GM12878 (cell line): Measurements from ENCODE around the gene NUDT12. TPM values are rescaled to one million over a fixed set of nuclear protein-coding genes. Genes with fewer than 3 reads are reported as not detected.

Source experiments
- ATAC-seq: fragments of 200-7000 bp; cut with Tn5 transposase; 3 replicates; pipeline ENCODE4 v1.9.1; 2020; ENCODE audit warnings: mild to moderate bottlenecking, moderate library complexity
- BruUV-seq: library from RNA; stranded (reverse); fragments of 400-500 nt; replicated peaks from 2 replicates; lab custom pipeline; 2021; lab: Mats Ljungman, UMichigan
- CTCF ChIA-PET: fragments of 300-600 bp; sonication (Branson Sonifier 250); formaldehyde crosslinking; extraction: SDS; loops from one replicate; lab custom pipeline; 2021; ENCODE audit warnings: inconsistent platforms; lab: Yijun Ruan, JAX
- POLR2A ChIA-PET: fragments of 350-600 bp; formaldehyde crosslinking; extraction: SDS; loops from one replicate; lab custom pipeline; 2021; ENCODE audit warnings: inconsistent platforms; lab: Charles Lee
- RAD21 ChIA-PET: fragments of 300-600 bp; sonication (Branson Sonifier 250); formaldehyde crosslinking; loops from one replicate; lab custom pipeline; 2023; ENCODE audit warnings: antibody characterized with exemption; ENCODE audit not compliant: unreplicated experiment; lab: Charles Lee
- SMC1A ChIA-PET: fragments of 300-600 bp; sonication (Branson Sonifier 250); formaldehyde crosslinking; loops from one replicate; lab custom pipeline; 2023; ENCODE audit not compliant: unreplicated experiment, uncharacterized antibody; lab: Charles Lee
- DNase-seq: peaks from one replicate; pipeline ENCODE4 v3.0.0-alpha.2; 2011; ENCODE audit warnings: low read depth, low spot score
- FAIRE-seq: peaks from 3 replicates; lab custom pipeline; 2011; peaks lifted over from hg19 to GRCh38; lab: Jason Lieb, UNC
- H2AFZ ChIP-seq: 2 replicates; pipeline ENCODE4 v1.6.0; 2011; ENCODE audit warnings: low read depth, low read length, control low read depth; ENCODE audit not compliant: control insufficient read depth
- H3K27ac ChIP-seq: 2 replicates; pipeline ENCODE4 v1.5.1; 2011; ENCODE audit warnings: control low read depth; ENCODE audit not compliant: control insufficient read depth, insufficient read depth
- H3K27me3 ChIP-seq, 2 experiments: replicated peaks in 1 of 2; 2 replicates each; pipeline versions ENCODE4 v1.6.0 to v1.6.1; 2011; ENCODE audit warnings: low read length in 1 of 2; ENCODE audit not compliant: control insufficient read depth in 2 of 2, insufficient read depth in 2 of 2
- H3K36me3 ChIP-seq, 2 experiments: 2 replicates each; pipeline ENCODE4 v1.5.1; 2011; ENCODE audit warnings: low read length in 1 of 2; ENCODE audit not compliant: control insufficient read depth in 2 of 2, insufficient read depth in 2 of 2
- H3K4me1 ChIP-seq: 2 replicates; pipeline ENCODE4 v1.6.1; 2011; ENCODE audit warnings: mild to moderate bottlenecking, low read length, moderate library complexity, mixed read lengths; ENCODE audit not compliant: control insufficient read depth, insufficient read depth
- H3K4me2 ChIP-seq: 2 replicates; pipeline ENCODE4 v1.6.0; 2011; ENCODE audit warnings: control low read depth; ENCODE audit not compliant: control insufficient read depth, insufficient read depth
- H3K4me3 ChIP-seq: fragments of 200-600 bp; sonication (generic); 2 replicates; pipeline ENCODE4 v1.5.1; 2016
- H3K79me2 ChIP-seq: 2 replicates; pipeline ENCODE4 v1.6.0; 2011; ENCODE audit warnings: low read length; ENCODE audit not compliant: control insufficient read depth, insufficient read depth
- H3K9ac ChIP-seq: 2 replicates; pipeline ENCODE4 v1.8.0; 2011; ENCODE audit warnings: low read length, control low read depth, mixed read lengths; ENCODE audit not compliant: control insufficient read depth, insufficient read depth
- H3K9me3 ChIP-seq: replicated peaks from 3 replicates; pipeline ENCODE4 v1.5.1; 2011; ENCODE audit warnings: mild to moderate bottlenecking, low read length; ENCODE audit not compliant: control insufficient read depth, insufficient read depth
- H4K20me1 ChIP-seq: 2 replicates; pipeline ENCODE4 v1.6.0; 2011; ENCODE audit not compliant: control insufficient read depth, insufficient read depth
- ATF7 ChIP-seq: fragments of 450-650 bp; IDR thresholded peaks from 2 replicates; pipeline ENCODE4 v1.6.1; 2016; ENCODE audit warnings: low read depth, mild to moderate bottlenecking
- BRCA1 ChIP-seq: IDR thresholded peaks from 2 replicates; pipeline ENCODE4 v1.6.1; 2011; ENCODE audit warnings: low read depth, low read length, improper control_type of control experiment
- CHD2 ChIP-seq: IDR thresholded peaks from 2 replicates; pipeline ENCODE4 v1.6.1; 2011; ENCODE audit warnings: low read depth, low read length, improper control_type of control experiment, borderline replicate concordance
- FOXK2 ChIP-seq: fragments of 450-650 bp; IDR thresholded peaks from 2 replicates; pipeline ENCODE4 v1.6.1; 2017; ENCODE audit warnings: mild to moderate bottlenecking, moderate library complexity
- JUNB ChIP-seq: IDR thresholded peaks from 2 replicates; pipeline ENCODE4 v1.6.1; 2016; ENCODE audit warnings: antibody characterized with exemption, mild to moderate bottlenecking
- MEF2B ChIP-seq: fragments of 450-650 bp; IDR thresholded peaks from 2 replicates; pipeline ENCODE4 v1.6.1; 2018; ENCODE audit warnings: mild to moderate bottlenecking, moderate library complexity; ENCODE audit not compliant: partially characterized antibody, poor library complexity, severe bottlenecking
- MYC ChIP-seq: IDR thresholded peaks from 2 replicates; pipeline ENCODE4 v1.6.1; 2011; ENCODE audit warnings: mild to moderate bottlenecking, low read length, moderate library complexity, inconsistent platforms; ENCODE audit not compliant: insufficient read depth, insufficient replicate concordance, insufficient read length, severe bottlenecking
- RBBP5 ChIP-seq: fragments of 200-600 bp; sonication (generic); conservative IDR thresholded peaks from 2 replicates; pipeline ENCODE4 v1.6.1; 2016
- RELA ChIP-seq: fragments of 450-650 bp; IDR thresholded peaks from 2 replicates; pipeline ENCODE4 v1.8.0; 2014; ENCODE audit warnings: borderline replicate concordance; ENCODE audit not compliant: partially characterized antibody
- SMC3 ChIP-seq: IDR thresholded peaks from 2 replicates; pipeline ENCODE4 v1.6.1; 2011; ENCODE audit warnings: low read length, improper control_type of control experiment, borderline replicate concordance
- SREBF1 ChIP-seq: IDR thresholded peaks from 2 replicates; pipeline ENCODE4 v1.6.1; 2012; ENCODE audit warnings: mild to moderate bottlenecking, low read length
- STAT3 ChIP-seq: IDR thresholded peaks from 2 replicates; pipeline ENCODE4 v1.6.1; 2011; ENCODE audit warnings: low read depth, low read length, improper control_type of control experiment
- TCF3 ChIP-seq: IDR thresholded peaks from 2 replicates; pipeline ENCODE4 v1.6.1; 2012; ENCODE audit warnings: low read depth, mild to moderate bottlenecking, low read length, borderline replicate concordance; ENCODE audit not compliant: insufficient read depth
- ZBED1 ChIP-seq: IDR thresholded peaks from 2 replicates; pipeline ENCODE4 v1.6.1; 2016; ENCODE audit warnings: borderline replicate concordance
- WGBS: methylation state at CpG from one replicate; pipeline ENCODE4 v1.1.6; 2016; ENCODE audit warnings: low lambda C conversion rate; ENCODE audit not compliant: insufficient replicate concordance, insufficient coverage; ENCODE audit errors: missing lambda C conversion rate; 5-methylcytosine and 5-hydroxymethylcytosine counted together
- in situ Hi-C: fragments of 300-500 bp; cut with MboI; formaldehyde crosslinking; loops from 9 replicates; pipeline ENCODE4 v1.14.3; 2018; ENCODE audit warnings: mixed read lengths
- intact Hi-C: fragments of 100-400 bp; cut with micrococcal nuclease; formaldehyde crosslinking; loops from one replicate; pipeline ENCODE4 v1.14.2; 2022; ENCODE audit not compliant: unreplicated experiment
- polyA plus RNA-seq, 11 experiments: library from polyadenylated mRNA; depleted of rRNA in 4 of 11; unstranded in 6 of 11; stranded (reverse) in 5 of 11; fragments of >200 nt; fragmentation: Nextera tagmentation in 4 of 11; fragmentation: Illumina TruSeq in 1 of 11; extraction: Ambion mirVana in 4 of 11; extraction: Trizol in 1 of 11; gene quantifications; 1 replicate in 1 of 11; 2 replicates in 10 of 11; pipeline versions ENCODE4 v1.2.1 to v1.2.3, GENCODE V29; 2011 to 2016; ENCODE audit warnings: inconsistent platforms in 2 of 11, missing spikeins in 2 of 11, low read depth in 1 of 11
- total RNA-seq, 4 experiments: library from RNA; depleted of rRNA in 3 of 4; stranded (reverse); fragments of >200 nt in 3 of 4; fragmentation: Illumina TruSeq in 1 of 4; extraction: Trizol in 1 of 4; gene quantifications; 2 replicates each; pipeline versions ENCODE4 v1.2.1 to v1.2.3, GENCODE V29; 2013 to 2021
- TF ChIP-seq, protein P1 (sequence below): fragments of 450-650 bp; IDR thresholded peaks from 2 replicates; pipeline ENCODE4 v1.6.1; 2017; ENCODE audit warnings: low read depth, mild to moderate bottlenecking, moderate library complexity
- TF ChIP-seq, protein P2 (sequence below): fragments of 450-650 bp; IDR thresholded peaks from 2 replicates; pipeline ENCODE4 v1.6.1; 2017; ENCODE audit warnings: mild to moderate bottlenecking
- TF ChIP-seq, protein P3 (sequence below): fragments of 150-350 bp; IDR thresholded peaks from 2 replicates; pipeline ENCODE4 v1.6.1; 2014; ENCODE audit warnings: mild to moderate bottlenecking, low read depth, low read length
- TF ChIP-seq, protein P4 (sequence below): IDR thresholded peaks from 2 replicates; pipeline ENCODE4 v1.6.1; 2012; ENCODE audit warnings: low read depth, low read length, improper control_type of control experiment

The NUDT12 gene
- total and polyA plus RNA-seq, 10 of the 15 experiments (the other 5 are each of a cell fraction or from before 2014, with no cell fraction given), result 2.9 to 9.0 (median 5.2) TPM

DNA sequence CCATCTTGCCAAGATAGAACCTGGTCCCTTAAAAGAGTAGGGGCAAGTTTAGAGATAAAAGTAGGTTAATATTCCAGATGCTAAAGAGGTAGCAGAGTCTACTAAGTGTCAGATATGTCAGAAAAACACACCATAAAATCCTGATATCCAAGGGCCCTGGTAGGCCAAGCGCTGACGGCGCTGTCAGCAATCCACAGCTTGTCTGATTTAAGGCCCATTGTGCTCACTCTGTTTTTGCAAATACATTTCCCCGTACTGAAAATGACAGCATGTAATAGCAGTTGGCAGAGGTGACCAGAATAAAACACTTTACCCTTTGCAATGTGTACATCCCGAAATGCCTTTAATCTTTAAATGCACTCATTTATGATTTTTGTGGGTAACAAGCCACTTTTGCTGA lies 9.9 kb upstream of the NUDT12 start:
- Histone ChIP-seq H3K9me3 (no peaks in the 10 kb centered on the region), H3K4me2 (no peak overlapping the region), H3K4me1 (no peaks in the 10 kb centered on the region), H3K9ac (no peak overlapping the region), H3K4me3 (no peak overlapping the region), H3K27ac (no peak overlapping the region), H3K79me2 (no peaks in the 10 kb centered on the region), H3K27me3 (peaks cover 0 to 3% of the 10 kb centered on the region in 2 experiments; a peak in 1 of 4 replicates), H4K20me1 (no peaks in the 10 kb centered on the region), H3K36me3 (no peaks in the 10 kb centered on the region), H2AFZ (no peak overlapping the region)
- no TSS peak for BruUV-seq
- ChIA-PET POLR2A (no interaction called here), RAD21 (no interaction called here), CTCF (interaction anchor here (0.7 kb wide), 1 partner anchor 10 kb away, joined by 3 read pairs; no protein-coding TSS in a partner anchor), SMC1A (no interaction called here)
- ATAC-seq (no peak), DNase-seq (no peak), FAIRE-seq (no peak)
- 65% methylated on average over 5 of the region's 5 CpGs for WGBS
- intact Hi-C loops, result no loop called here
- in situ Hi-C loops, result no loop called here
- TF ChIP-seq STAT3 (no peak), JUNB (no peak), SREBF1 (no peak), MYC (no peak), TCF3 (no peak), ATF7 (no peak), FOXK2 (no peak), SMC3 (no peak), RELA (no peak), CHD2 (no peak), ZBED1 (no peak), RBBP5 (no peak), BRCA1 (no peak), MEF2B (no peak)
- TF ChIP-seq, protein P1, sequence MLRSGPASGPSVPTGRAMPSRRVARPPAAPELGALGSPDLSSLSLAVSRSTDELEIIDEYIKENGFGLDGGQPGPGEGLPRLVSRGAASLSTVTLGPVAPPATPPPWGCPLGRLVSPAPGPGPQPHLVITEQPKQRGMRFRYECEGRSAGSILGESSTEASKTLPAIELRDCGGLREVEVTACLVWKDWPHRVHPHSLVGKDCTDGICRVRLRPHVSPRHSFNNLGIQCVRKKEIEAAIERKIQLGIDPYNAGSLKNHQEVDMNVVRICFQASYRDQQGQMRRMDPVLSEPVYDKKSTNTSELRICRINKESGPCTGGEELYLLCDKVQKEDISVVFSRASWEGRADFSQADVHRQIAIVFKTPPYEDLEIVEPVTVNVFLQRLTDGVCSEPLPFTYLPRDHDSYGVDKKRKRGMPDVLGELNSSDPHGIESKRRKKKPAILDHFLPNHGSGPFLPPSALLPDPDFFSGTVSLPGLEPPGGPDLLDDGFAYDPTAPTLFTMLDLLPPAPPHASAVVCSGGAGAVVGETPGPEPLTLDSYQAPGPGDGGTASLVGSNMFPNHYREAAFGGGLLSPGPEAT, result no peak
- TF ChIP-seq, protein P2, sequence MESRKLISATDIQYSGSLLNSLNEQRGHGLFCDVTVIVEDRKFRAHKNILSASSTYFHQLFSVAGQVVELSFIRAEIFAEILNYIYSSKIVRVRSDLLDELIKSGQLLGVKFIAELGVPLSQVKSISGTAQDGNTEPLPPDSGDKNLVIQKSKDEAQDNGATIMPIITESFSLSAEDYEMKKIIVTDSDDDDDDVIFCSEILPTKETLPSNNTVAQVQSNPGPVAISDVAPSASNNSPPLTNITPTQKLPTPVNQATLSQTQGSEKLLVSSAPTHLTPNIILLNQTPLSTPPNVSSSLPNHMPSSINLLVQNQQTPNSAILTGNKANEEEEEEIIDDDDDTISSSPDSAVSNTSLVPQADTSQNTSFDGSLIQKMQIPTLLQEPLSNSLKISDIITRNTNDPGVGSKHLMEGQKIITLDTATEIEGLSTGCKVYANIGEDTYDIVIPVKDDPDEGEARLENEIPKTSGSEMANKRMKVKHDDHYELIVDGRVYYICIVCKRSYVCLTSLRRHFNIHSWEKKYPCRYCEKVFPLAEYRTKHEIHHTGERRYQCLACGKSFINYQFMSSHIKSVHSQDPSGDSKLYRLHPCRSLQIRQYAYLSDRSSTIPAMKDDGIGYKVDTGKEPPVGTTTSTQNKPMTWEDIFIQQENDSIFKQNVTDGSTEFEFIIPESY, result no peak
- TF ChIP-seq, protein P3, sequence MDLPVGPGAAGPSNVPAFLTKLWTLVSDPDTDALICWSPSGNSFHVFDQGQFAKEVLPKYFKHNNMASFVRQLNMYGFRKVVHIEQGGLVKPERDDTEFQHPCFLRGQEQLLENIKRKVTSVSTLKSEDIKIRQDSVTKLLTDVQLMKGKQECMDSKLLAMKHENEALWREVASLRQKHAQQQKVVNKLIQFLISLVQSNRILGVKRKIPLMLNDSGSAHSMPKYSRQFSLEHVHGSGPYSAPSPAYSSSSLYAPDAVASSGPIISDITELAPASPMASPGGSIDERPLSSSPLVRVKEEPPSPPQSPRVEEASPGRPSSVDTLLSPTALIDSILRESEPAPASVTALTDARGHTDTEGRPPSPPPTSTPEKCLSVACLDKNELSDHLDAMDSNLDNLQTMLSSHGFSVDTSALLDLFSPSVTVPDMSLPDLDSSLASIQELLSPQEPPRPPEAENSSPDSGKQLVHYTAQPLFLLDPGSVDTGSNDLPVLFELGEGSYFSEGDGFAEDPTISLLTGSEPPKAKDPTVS, result no peak
- TF ChIP-seq, protein P4, sequence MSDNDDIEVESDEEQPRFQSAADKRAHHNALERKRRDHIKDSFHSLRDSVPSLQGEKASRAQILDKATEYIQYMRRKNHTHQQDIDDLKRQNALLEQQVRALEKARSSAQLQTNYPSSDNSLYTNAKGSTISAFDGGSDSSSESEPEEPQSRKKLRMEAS, result no peak
